GM10266 (cell line): Measurements from ENCODE around the gene PPP1R27.
A peak's percentile ranks its signal among the peaks of the same experiment; 100 is the strongest.

ENCODE experiments used
- DNase-seq: peaks from one replicate; pipeline ENCODE4 v3.0.0; 2012; ENCODE audit errors: extremely low spot score
- CTCF ChIP-seq: IDR thresholded peaks from 2 replicates; pipeline ENCODE4 v1.5.1; 2012; ENCODE audit warnings: mild to moderate bottlenecking, low read depth; ENCODE audit not compliant: control insufficient read depth, insufficient read depth; ENCODE audit errors: missing control alignments

The PPP1R27 gene, protein sequence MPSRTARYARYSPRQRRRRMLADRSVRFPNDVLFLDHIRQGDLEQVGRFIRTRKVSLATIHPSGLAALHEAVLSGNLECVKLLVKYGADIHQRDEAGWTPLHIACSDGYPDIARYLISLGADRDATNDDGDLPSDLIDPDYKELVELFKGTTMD

DNA sequence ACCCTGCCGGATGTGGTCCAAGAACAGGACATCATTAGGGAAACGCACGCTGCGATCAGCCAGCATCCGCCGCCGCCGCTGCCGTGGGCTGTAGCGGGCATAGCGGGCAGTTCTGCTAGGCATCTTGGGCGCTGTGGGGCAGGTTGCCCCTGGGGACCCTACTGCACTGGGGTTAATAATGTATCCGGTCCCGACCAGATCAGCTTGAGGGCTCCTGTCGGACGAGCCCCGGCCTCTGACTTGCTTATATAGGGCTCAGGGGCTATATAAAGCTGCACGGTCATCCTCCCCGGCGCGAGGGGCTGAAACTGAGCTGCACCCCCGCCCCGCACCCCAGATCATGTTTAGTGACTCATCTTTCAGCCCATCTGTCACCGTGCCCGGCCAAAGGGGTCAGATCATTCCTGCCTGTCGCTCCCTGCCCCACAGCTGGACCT is at the start of gene PPP1R27:
TSS of gene PPP1R27 (minus strand) at position 220 of the 437 bp plus-strand sequence. CDS start at position 123, 97 bp downstream.
- no peak for TF ChIP-seq CTCF
- no peak for DNase-seq

GRCh38 chr17:81884520-81884919 is 49.7 kb upstream of the PPP1R27 start:
- TF ChIP-seq CTCF = no peak
- DNase-seq = no peak

- TF ChIP-seq CTCF = no peak
- no peak for DNase-seq
Observed at GRCh38 chr17:81879121-81879520, 44.3 kb upstream of the PPP1R27 start.

- TF ChIP-seq CTCF = no peak
- DNase-seq = no peak
Observed at GRCh38 chr17:81878294-81878693, 43.4 kb upstream of the PPP1R27 start.

DNA sequence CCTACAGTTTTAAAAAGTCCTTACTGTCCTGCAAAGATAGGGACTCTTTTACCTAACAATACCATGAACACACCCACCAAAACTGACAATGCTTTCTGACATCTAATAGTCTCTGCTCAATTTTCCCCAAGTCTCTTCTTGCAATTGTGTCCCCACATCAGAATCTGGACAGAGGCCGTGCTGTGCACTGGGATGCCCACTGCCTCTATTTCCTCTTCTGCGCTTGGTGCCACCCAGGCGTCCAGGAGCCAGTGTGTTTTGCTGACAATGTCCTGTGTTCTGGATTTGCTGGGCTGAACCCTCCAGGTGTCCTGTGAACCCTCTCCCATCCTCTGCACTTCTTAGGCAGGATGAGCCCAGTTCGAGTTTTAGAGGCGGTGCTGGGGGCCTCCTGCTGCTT is 42.7 kb upstream of the PPP1R27 start:
- no peak for DNase-seq
- no peak for TF ChIP-seq CTCF

DNA sequence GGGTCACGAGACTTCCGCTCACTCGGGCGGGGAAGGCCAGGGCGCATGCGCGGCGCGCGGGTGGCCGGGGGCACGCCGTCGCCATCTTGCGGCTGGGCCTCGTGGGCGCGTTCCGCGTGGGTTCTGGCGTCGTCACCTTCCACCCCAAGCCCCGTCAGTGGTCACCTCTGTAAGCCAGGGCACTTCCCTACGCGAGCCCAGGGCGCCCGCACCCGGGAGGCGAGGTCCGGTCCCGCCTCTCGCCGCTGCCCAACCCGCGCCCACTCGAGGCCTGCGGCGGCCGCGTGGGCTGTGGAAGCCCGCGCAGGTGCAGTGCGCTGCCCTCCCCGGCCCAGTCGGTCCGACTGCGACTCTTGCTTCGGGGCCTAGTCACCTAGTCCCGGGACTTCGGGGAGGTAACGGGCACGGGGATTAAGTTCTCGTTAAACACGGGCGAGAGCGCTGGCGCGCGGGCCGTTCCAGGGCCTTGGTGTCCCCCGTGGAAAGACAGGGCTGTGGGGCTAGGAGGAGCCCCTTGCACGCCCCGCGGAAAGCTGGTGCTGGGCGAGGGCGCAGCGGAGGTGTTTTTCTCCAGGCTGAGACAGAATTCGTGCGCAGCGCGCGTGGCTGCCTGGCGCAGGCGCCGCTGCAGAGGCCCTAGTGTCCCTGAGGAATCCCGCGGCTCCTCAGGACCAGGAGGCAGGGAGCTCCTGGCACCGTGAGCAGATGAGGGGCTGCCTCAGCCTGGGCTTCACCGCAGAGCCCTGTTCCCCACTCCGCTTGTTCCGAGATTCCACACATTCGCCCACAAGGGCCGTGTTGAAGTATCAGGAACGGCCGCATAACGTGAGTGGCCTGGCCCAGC is 36.8 kb upstream of the PPP1R27 start:
- peak; percentile 47 for TF ChIP-seq CTCF
- DNase-seq = peak; percentile 99

DNA sequence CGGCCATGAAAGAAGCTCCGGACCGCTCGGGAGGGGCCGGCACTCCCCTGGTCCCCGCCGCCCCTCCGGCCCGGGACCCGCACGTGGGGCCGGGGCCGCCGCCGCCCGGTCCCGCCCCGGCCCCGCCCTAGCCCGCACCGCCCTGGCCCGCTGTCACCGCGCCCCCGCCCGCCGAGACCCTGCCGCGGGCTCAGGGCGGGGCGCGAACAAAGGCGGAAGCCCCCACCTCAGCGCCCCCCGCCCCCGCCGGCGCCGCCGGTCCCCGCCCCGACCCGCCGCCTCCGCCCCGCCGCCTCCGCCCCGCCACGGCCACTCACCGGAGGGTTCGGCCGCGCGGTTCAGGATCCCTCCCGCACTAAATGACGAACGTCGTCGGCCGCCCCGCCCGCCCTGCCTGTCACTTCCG is 36.1 kb upstream of the PPP1R27 start, which contains the start of gene ARHGDIA:
TSS of gene ARHGDIA (minus strand) at position 357 of the 406 bp plus-strand sequence. CDS start 1,407 bp downstream, outside the sequence.
- TF ChIP-seq CTCF = no peak
- no peak for DNase-seq
